SK-N-SH (cell line): ENCODE measurements around the gene CCDC141. TPM values are rescaled to one million over a fixed set of nuclear protein-coding genes. Genes with fewer than 3 reads are reported as not detected.

ENCODE experiments used
- CTCF ChIA-PET: fragments of 300-600, 350-600 bp; formaldehyde crosslinking; extraction: SDS; loops from one replicate; lab custom pipeline; 2021; lab: Yijun Ruan, JAX
- POLR2A ChIA-PET: fragments of 350-600 bp; sonication (Branson Sonifier 250); formaldehyde crosslinking; extraction: SDS; loops from one replicate; lab custom pipeline; 2020; ENCODE audit warnings: antibody characterized with exemption, inconsistent platforms; lab: Yijun Ruan, JAX
- DNase-seq: peaks from one replicate; pipeline ENCODE4 v3.0.0; 2012
- H2AFZ ChIP-seq: fragments of 200-600 bp; sonication (generic); 2 replicates; pipeline ENCODE4 v1.8.1; 2016; ENCODE audit warnings: antibody characterized with exemption, mild to moderate bottlenecking, low read depth
- H3F3A ChIP-seq: fragments of 200-600 bp; sonication (generic); replicated peaks from 2 replicates; pipeline ENCODE3; 2016; ENCODE audit warnings: antibody characterized with exemption, mild to moderate bottlenecking; ENCODE audit not compliant: insufficient read depth
- H3K27ac ChIP-seq, 2 experiments: fragments of 200-500 bp in 1 of 2; fragments of 200-600 bp in 1 of 2; sonication (Bioruptor generic) in 1 of 2; sonication (generic), shearing (Covaris generic) in 1 of 2; 2 replicates each; pipeline versions ENCODE4 v1.5.1 to v1.6.1; 2014 to 2016; ENCODE audit warnings: low read depth in 2 of 2, inconsistent platforms in 1 of 2, low read length in 1 of 2, mild to moderate bottlenecking in 1 of 2, mixed read lengths in 1 of 2
- H3K27me3 ChIP-seq: fragments of 200-600 bp; sonication (generic), shearing (Covaris generic); 2 replicates; pipeline ENCODE4 v1.6.1; 2016; ENCODE audit warnings: mixed run types; ENCODE audit not compliant: insufficient read depth
- H3K36me3 ChIP-seq, 2 experiments: fragments of 200-500 bp in 1 of 2; fragments of 200-600 bp in 1 of 2; sonication (Bioruptor generic) in 1 of 2; sonication (generic) in 1 of 2; replicated peaks in 1 of 2; 2 replicates each; pipeline versions ENCODE3 to v1.5.1; 2014 to 2016; ENCODE audit warnings: low read length in 1 of 2, mild to moderate bottlenecking in 1 of 2; ENCODE audit not compliant: insufficient read depth in 2 of 2, control insufficient read depth in 1 of 2
- H3K4me1 ChIP-seq, 2 experiments: fragments of 200-500 bp in 1 of 2; fragments of 200-600 bp in 1 of 2; sonication (Bioruptor generic) in 1 of 2; sonication (generic), shearing (Covaris generic) in 1 of 2; 2 replicates each; pipeline versions ENCODE4 v1.5.1 to v1.6.1; 2014 to 2016; ENCODE audit warnings: low read depth in 1 of 2, low read length in 1 of 2, mixed run types in 1 of 2; ENCODE audit not compliant: insufficient read depth in 2 of 2, control insufficient read depth in 1 of 2
- H3K4me2 ChIP-seq: fragments of 200-600 bp; sonication (generic), shearing (Covaris generic); 2 replicates; pipeline ENCODE4 v1.6.1; 2017; ENCODE audit warnings: mixed run types
- H3K4me3 ChIP-seq, 2 experiments: fragments of 200-500 bp in 1 of 2; fragments of 200-600 bp in 1 of 2; sonication (Bioruptor generic) in 1 of 2; sonication (generic), shearing (Covaris generic) in 1 of 2; 2 replicates each; pipeline versions ENCODE4 v1.5.1 to v1.8.1; 2014 to 2016; ENCODE audit warnings: low read depth in 2 of 2, inconsistent platforms in 1 of 2, low read length in 1 of 2, mild to moderate bottlenecking in 1 of 2, mixed read lengths in 1 of 2, moderate library complexity in 1 of 2
- H3K79me2 ChIP-seq: fragments of 200-600 bp; sonication (generic); 2 replicates; pipeline ENCODE4 v1.8.1; 2017; ENCODE audit warnings: mild to moderate bottlenecking; ENCODE audit not compliant: insufficient read depth
- H3K9ac ChIP-seq: fragments of 200-600 bp; sonication (generic); 2 replicates; pipeline ENCODE4 v1.6.1; 2017; ENCODE audit warnings: mixed run types
- H3K9me2 ChIP-seq: fragments of 200-600 bp; sonication (generic); 2 replicates; pipeline ENCODE4 v1.6.1; 2017; ENCODE audit warnings: mixed run types
- H3K9me3 ChIP-seq: fragments of 200-600 bp; sonication (generic); 2 replicates; pipeline ENCODE4 v1.6.1; 2017; ENCODE audit warnings: mixed run types, mild to moderate bottlenecking, moderate library complexity
- H4K20me1 ChIP-seq: fragments of 200-600 bp; sonication (generic); 2 replicates; pipeline ENCODE4 v1.6.1; 2017; ENCODE audit warnings: mild to moderate bottlenecking, mixed run types; ENCODE audit not compliant: insufficient read depth
- EP300 ChIP-seq, 2 experiments: IDR thresholded peaks; 2 replicates each; pipeline versions ENCODE4 v1.4.0 to v1.6.1; 2012; ENCODE audit warnings: borderline replicate concordance in 1 of 2, low read depth in 1 of 2, low read length in 1 of 2
- FOSL2 ChIP-seq: IDR thresholded peaks from 2 replicates; pipeline ENCODE4 v1.4.0; 2012; ENCODE audit warnings: low read depth, mild to moderate bottlenecking, moderate library complexity, borderline replicate concordance
- GATA2 ChIP-seq: sonication (generic); formaldehyde crosslinking; IDR thresholded peaks from 2 replicates; pipeline ENCODE4 v1.5.0; 2020; ENCODE audit warnings: mild to moderate bottlenecking, missing genetic modification reagents
- MEF2A ChIP-seq: IDR thresholded peaks from 2 replicates; pipeline ENCODE4 v1.4.0; 2012; ENCODE audit warnings: low read depth, borderline replicate concordance
- NFIC ChIP-seq: IDR thresholded peaks from 2 replicates; pipeline ENCODE4 v1.4.0; 2012; ENCODE audit warnings: borderline replicate concordance
- NRF1 ChIP-seq: IDR thresholded peaks from 2 replicates; pipeline ENCODE4 v1.6.1; 2012; ENCODE audit warnings: low read depth, mild to moderate bottlenecking, low read length
- PBX3 ChIP-seq: IDR thresholded peaks from 2 replicates; pipeline ENCODE4; 2012
- SIN3A ChIP-seq: IDR thresholded peaks from 2 replicates; pipeline ENCODE4 v1.6.1; 2012; ENCODE audit warnings: low read depth, mild to moderate bottlenecking, low read length, moderate library complexity, borderline replicate concordance
- TAF1 ChIP-seq: IDR thresholded peaks from 2 replicates; pipeline ENCODE4 v1.6.1; 2012; ENCODE audit warnings: low read depth, mild to moderate bottlenecking, low read length, moderate library complexity, borderline replicate concordance
- TEAD4 ChIP-seq: IDR thresholded peaks from 2 replicates; pipeline ENCODE4 v1.4.0; 2012; ENCODE audit warnings: mild to moderate bottlenecking, borderline replicate concordance; ENCODE audit not compliant: insufficient read depth
- USF2 ChIP-seq: fragments of 150-350 bp; IDR thresholded peaks from 2 replicates; pipeline ENCODE4 v1.6.1; 2017; ENCODE audit warnings: antibody characterized with exemption, low read length, low read depth, borderline replicate concordance
- WGBS: methylation state at CpG from one replicate; pipeline ENCODE4 v1.1.6; 2017; ENCODE audit warnings: low lambda C conversion rate; 5-methylcytosine and 5-hydroxymethylcytosine counted together
- polyA plus RNA-seq, 3 experiments: library from polyadenylated mRNA; depleted of rRNA; stranded (reverse); fragments of >200 nt; gene quantifications; 2 replicates each; pipeline ENCODE4 v1.2.3, GENCODE V29; 2012

The CCDC141 gene
- polyA plus RNA-seq, 1 of the 3 experiments (the other 2 are of a cell fraction), result 0.02 TPM

DNA sequence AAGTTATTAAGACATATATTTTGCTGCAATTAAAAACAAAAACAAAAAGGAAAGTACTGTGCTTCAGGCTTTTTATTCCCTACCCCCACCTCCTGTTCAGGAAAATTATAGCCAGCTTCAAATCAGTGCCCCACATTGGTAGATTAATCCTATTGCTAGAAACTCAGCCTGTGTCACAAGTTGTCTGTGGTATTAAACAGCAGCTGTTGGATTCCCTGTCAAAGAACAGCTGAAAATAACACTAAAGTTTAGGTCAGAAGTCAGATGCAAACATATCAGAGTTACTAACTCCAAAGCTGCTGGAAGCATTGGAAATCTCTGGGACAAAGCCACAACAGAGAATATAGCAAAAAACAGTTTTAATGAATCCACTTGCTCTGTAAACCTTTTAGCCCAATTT, 818 bp upstream of the CCDC141 start:
- Histone ChIP-seq H3K27me3 (no peaks in the 10 kb centered on the region), H3K36me3 (no peaks in the 10 kb centered on the region), H3K79me2 (no peaks in the 10 kb centered on the region), H3K4me1 (peaks cover 0 to 7% of the 10 kb centered on the region in 2 experiments; a peak in 2 of 4 replicates), H2AFZ (no peak overlapping the region), H3K4me3 (no peak overlapping the region), H3K4me2 (no peak overlapping the region), H3K9ac (no peak overlapping the region), H3F3A (no peaks in the 10 kb centered on the region), H3K9me3 (no peaks in the 10 kb centered on the region), H3K27ac (no peak overlapping the region), H4K20me1 (no peaks in the 10 kb centered on the region), H3K9me2 (no peaks in the 10 kb centered on the region)
- ChIA-PET POLR2A (no interaction called here), CTCF (interaction anchor here (1.6 kb wide), 1 partner anchor 9 kb away, joined by 4 read pairs; no protein-coding TSS in a partner anchor)
- TF ChIP-seq MEF2A (no peak), EP300 (IDR thresholded peaks at IDR 0.05; ENCODE audit: borderline replicate concordance in 1 of 2, low read depth in 1 of 2, low read length in 1 of 2) (no peak)
- DNase-seq, result no peak

GRCh38 chr2:179049203-179049545, 763 bp downstream of the CCDC141 start:
- TF ChIP-seq NRF1, result no peak
- TF ChIP-seq NFIC, result no peak
- no peak for TF ChIP-seq FOSL2
- TF ChIP-seq USF2, result no peak
- TF ChIP-seq SIN3A, result no peak
- TF ChIP-seq TAF1, result no peak
- TF ChIP-seq GATA2 (CRISPR knock-in tag), result no peak
- no peak for TF ChIP-seq TEAD4
- TF ChIP-seq PBX3, result no peak
- TF ChIP-seq MEF2A, result no peak
- 51% methylated on average over 4 of the region's 4 CpGs for WGBS
- H3K36me3 ChIP-seq, result no peaks in the 10 kb centered on the region
- ChIA-PET POLR2A (no interaction called here), CTCF (interaction anchor here (1.1 kb wide), 1 partner anchor 29 kb away, joined by 3 read pairs; no protein-coding TSS in a partner anchor)
- H3K27ac ChIP-seq, result no peak overlapping the region
- H3K79me2 ChIP-seq, result no peaks in the 10 kb centered on the region
- no peaks in the 10 kb centered on the region for H3K9me3 ChIP-seq
- H3F3A ChIP-seq, result no peaks in the 10 kb centered on the region
- no peak overlapping the region for H3K9ac ChIP-seq
- no peak overlapping the region for H3K4me3 ChIP-seq
- no peaks in the 10 kb centered on the region for H3K27me3 ChIP-seq
- no peak overlapping the region for H2AFZ ChIP-seq
- no peak for DNase-seq
- H3K4me2 ChIP-seq, result no peak overlapping the region
- no peaks in the 10 kb centered on the region for H3K9me2 ChIP-seq
- H4K20me1 ChIP-seq, result no peaks in the 10 kb centered on the region
- peaks cover 0 to 7% of the 10 kb centered on the region in 2 experiments; a peak in 2 of 4 replicates for H3K4me1 ChIP-seq
